B cell (primary cell): ENCODE data around the gene ZC3H7B. TPM values are rescaled to one million over a fixed set of nuclear protein-coding genes. Genes with fewer than 3 reads are reported as not detected.

ENCODE experiments used
- ATAC-seq: fragments of 200-7000 bp; cut with Tn5 transposase; one replicate; pipeline ENCODE4 v1.10.0; 2021; ENCODE audit warnings: low read depth, mild to moderate bottlenecking, moderate number of reproducible peaks, moderate library complexity
- CTCF ChIA-PET: fragments of 350-600 bp; sonication (Branson Sonifier 250); formaldehyde crosslinking; loops from one replicate; lab custom pipeline; 2021; ENCODE audit warnings: antibody characterized with exemption, inconsistent platforms; lab: Charles Lee
- POLR2A ChIA-PET: fragments of 350-600 bp; sonication (Branson Sonifier 250); formaldehyde crosslinking; loops from one replicate; lab custom pipeline; 2021; ENCODE audit warnings: antibody characterized with exemption; lab: Charles Lee
- DNase-seq: peaks from one replicate; pipeline ENCODE4 v3.0.0; 2013
- H2AFZ ChIP-seq: 2 replicates; pipeline ENCODE4 v1.6.1; 2012; ENCODE audit warnings: mild to moderate bottlenecking, low read depth, low read length; ENCODE audit not compliant: insufficient read depth, poor library complexity, severe bottlenecking
- H3K27ac ChIP-seq, 2 donors: 1 replicate in 1 of 2; 2 replicates in 1 of 2; pipeline ENCODE4 v1.5.1; 2012 to 2013; ENCODE audit warnings: low read length in 2 of 2, mild to moderate bottlenecking in 2 of 2, moderate library complexity in 1 of 2
- H3K27me3 ChIP-seq, 4 experiments: fragments of 200-600 bp in 1 of 4; sonication (generic) in 1 of 4; replicated peaks in 1 of 4; 1 replicate in 2 of 4; 2 replicates in 2 of 4; pipeline versions ENCODE4 v1.6.1 to v1.7.0; 2013 to 2016; ENCODE audit warnings: low read length in 3 of 4, mild to moderate bottlenecking in 2 of 4, mixed read lengths in 1 of 4, moderate library complexity in 1 of 4; ENCODE audit not compliant: insufficient read depth in 4 of 4, control insufficient read depth in 3 of 4; ENCODE audit errors: control extremely low read depth in 1 of 4
- H3K36me3 ChIP-seq, 2 experiments: replicated peaks in 1 of 2; 1 replicate in 1 of 2; 2 replicates in 1 of 2; pipeline versions ENCODE4 v1.6.1 to v1.7.1; 2013; ENCODE audit warnings: low read length in 1 of 2; ENCODE audit not compliant: insufficient read depth in 2 of 2, control insufficient read depth in 1 of 2; ENCODE audit errors: control extremely low read depth in 1 of 2, extremely low read depth in 1 of 2
- H3K4me1 ChIP-seq, 2 donors: fragments of 200-600 bp in 1 of 2; sonication (generic) in 1 of 2; 1 replicate in 1 of 2; 2 replicates in 1 of 2; pipeline versions ENCODE4 v1.5.1 to v1.6.1; 2013 to 2017; ENCODE audit warnings: low read length in 2 of 2; ENCODE audit not compliant: control insufficient read depth in 2 of 2, insufficient read depth in 2 of 2
- H3K4me2 ChIP-seq: replicated peaks from 2 replicates; pipeline ENCODE3; 2012; ENCODE audit warnings: mild to moderate bottlenecking, low read depth, low read length; ENCODE audit not compliant: poor library complexity, severe bottlenecking
- H3K4me3 ChIP-seq, 5 experiments: fragments of 200-600 bp in 1 of 5; sonication (generic) in 1 of 5; 1 replicate in 3 of 5; 2 replicates in 2 of 5; pipeline versions ENCODE4 v1.5.1 to v1.7.0; 2011 to 2016; ENCODE audit warnings: low read length in 4 of 5, mild to moderate bottlenecking in 4 of 5, low read depth in 2 of 5, control low read depth in 1 of 5, moderate library complexity in 1 of 5; ENCODE audit not compliant: insufficient read depth in 1 of 5; ENCODE audit errors: control extremely low read depth in 1 of 5, extremely low read depth in 1 of 5
- H3K79me2 ChIP-seq: fragments of 200-600 bp; sonication (generic); one replicate; pipeline ENCODE4 v1.6.0; 2016; ENCODE audit warnings: low read length; ENCODE audit not compliant: control insufficient read depth, insufficient read depth
- H3K9ac ChIP-seq: fragments of 200-600 bp; sonication (generic); 2 replicates; pipeline ENCODE4 v1.6.1; 2017; ENCODE audit warnings: mild to moderate bottlenecking, low read length, moderate library complexity
- H3K9me3 ChIP-seq, 3 donors: one replicate each; pipeline versions ENCODE4 v1.6.1 to v1.7.1; 2013; ENCODE audit warnings: low read length in 2 of 3; ENCODE audit not compliant: control insufficient read depth in 2 of 3, insufficient read depth in 1 of 3; ENCODE audit errors: control extremely low read depth in 1 of 3
- H4K20me1 ChIP-seq: 2 replicates; pipeline ENCODE4 v1.6.0; 2012; ENCODE audit warnings: mild to moderate bottlenecking, low read length; ENCODE audit not compliant: insufficient read depth, control insufficient read depth, poor library complexity, severe bottlenecking
- H3K27ac Mint-ChIP-seq: one replicate; pipeline ENCODE4 v1.8.0; 2021; ENCODE audit warnings: mixed read lengths
- H3K27me3 Mint-ChIP-seq: one replicate; pipeline ENCODE4 v1.8.0; 2021; ENCODE audit warnings: mixed read lengths
- H3K4me1 Mint-ChIP-seq: one replicate; pipeline ENCODE4 v1.8.0; 2021; ENCODE audit warnings: mixed read lengths
- H3K4me3 Mint-ChIP-seq: one replicate; pipeline ENCODE4 v1.8.0; 2021; ENCODE audit warnings: mixed read lengths
- H3K9me3 Mint-ChIP-seq: one replicate; pipeline ENCODE4 v1.8.0; 2022; ENCODE audit warnings: mixed read lengths; ENCODE audit not compliant: insufficient read depth
- EZH2 ChIP-seq: IDR thresholded peaks from 2 replicates; pipeline ENCODE4 v1.6.1; 2012; ENCODE audit warnings: borderline replicate concordance, low read depth, mild to moderate bottlenecking, moderate library complexity, low read length; ENCODE audit not compliant: insufficient read depth, poor library complexity, severe bottlenecking
- WGBS: methylation state at CpG from one replicate; pipeline ENCODE4 v1.1.5; 2013; ENCODE audit warnings: missing lambda C conversion rate; ENCODE audit not compliant: insufficient coverage; 5-methylcytosine and 5-hydroxymethylcytosine counted together
- intact Hi-C: fragments of 100-400 bp; cut with micrococcal nuclease; formaldehyde crosslinking; loops from one replicate; pipeline ENCODE4 v1.10.0; 2022
- polyA plus RNA-seq: library from polyadenylated mRNA; depleted of rRNA; stranded (reverse); fragments of >200 nt; gene quantifications from 2 replicates; pipeline ENCODE4 v1.2.3, GENCODE V29; 2012
- total RNA-seq, 2 donors: library from RNA; stranded (reverse); fragments of 120-200 nt in 1 of 2; gene quantifications; 1 replicate in 1 of 2; 2 replicates in 1 of 2; pipeline versions ENCODE4 v1.2.3 to v1.2.4, GENCODE V29; 2013 to 2022
- TF ChIP-seq, protein P1 (sequence below): fragments of 200-600 bp; IDR thresholded peaks from one replicate; pipeline ENCODE4 v1.8.0; 2022; ENCODE audit warnings: antibody characterized with exemption, mild to moderate bottlenecking

The ZC3H7B gene
- total and polyA plus RNA-seq, 2 donors (not counting 1 experiment from before 2014, with no cell fraction given), result 29.8 to 41.9 TPM

DNA sequence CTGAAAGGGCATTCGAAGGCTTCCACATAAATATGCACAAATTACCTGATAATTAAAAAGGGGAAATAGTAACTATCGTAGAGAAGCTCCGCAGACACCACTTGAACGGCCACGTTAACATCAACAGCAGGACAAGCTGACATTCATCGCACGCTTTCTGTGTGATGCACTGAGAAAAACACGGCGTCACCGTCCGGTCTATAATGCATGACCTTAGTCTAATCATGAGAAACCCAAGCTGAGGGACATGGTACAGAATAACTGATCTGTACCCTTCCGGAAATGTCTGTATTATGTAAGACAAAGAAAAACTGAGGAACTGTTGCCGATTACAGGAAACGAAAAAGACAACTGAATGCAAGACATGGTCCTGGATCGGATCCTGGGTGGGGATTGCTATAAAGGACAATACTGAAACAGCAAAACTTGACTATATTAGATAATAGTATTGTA lies 14.7 kb upstream of the ZC3H7B start:
- H4K20me1 ChIP-seq, result peaks cover 13% of the 10 kb centered on the region
- peak overlapping the region; percentile 62 to 98 (median 80) for H3K4me3 ChIP-seq
- peak overlapping the region; percentile 57 for H2AFZ ChIP-seq
- H3K9ac ChIP-seq, result peak overlapping the region; percentile 75
- H3K4me3 Mint-ChIP-seq, result peak overlapping the region; percentile 100
- H3K27me3 ChIP-seq, result no peaks in the 10 kb centered on the region
- H3K27ac ChIP-seq, result peak overlapping the region; percentile 94 to 95
- peaks cover 0 to 5% of the 10 kb centered on the region in 2 experiments for H3K36me3 ChIP-seq
- peak overlapping the region; percentile 87 for H3K4me2 ChIP-seq
- peak overlapping the region; percentile 99 for H3K27ac Mint-ChIP-seq
- ChIA-PET POLR2A (interaction anchor here (0.5 to 2.0 kb wide), 13 partner anchors 13 to 1765 kb away, joined by 3 to 22 read pairs (median 5); partner anchors contain the start of genes NDUFA6, POLR3H, RBX1 and TEF), CTCF (interaction anchor here (0.6 to 2.4 kb wide), 9 partner anchors 15 to 364 kb away, joined by 3 to 16 read pairs (median 4); partner anchors contain the start of gene ZC3H7B)
- H3K9me3 Mint-ChIP-seq, result no peaks in the 10 kb centered on the region
- 0% methylated on average over 11 of the region's 15 CpGs for WGBS
- H3K4me1 ChIP-seq, result peaks cover 12 to 16% of the 10 kb centered on the region in 2 donors
- H3K9me3 ChIP-seq, result no peaks in the 10 kb centered on the region
- no peaks in the 10 kb centered on the region for H3K27me3 Mint-ChIP-seq
- peak; percentile 29 for ATAC-seq
- peaks cover 36% of the 10 kb centered on the region for H3K79me2 ChIP-seq
- peaks cover 26% of the 10 kb centered on the region for H3K4me1 Mint-ChIP-seq
- no peak for DNase-seq
- TF ChIP-seq EZH2, result no peak
- TF ChIP-seq, protein P1, sequence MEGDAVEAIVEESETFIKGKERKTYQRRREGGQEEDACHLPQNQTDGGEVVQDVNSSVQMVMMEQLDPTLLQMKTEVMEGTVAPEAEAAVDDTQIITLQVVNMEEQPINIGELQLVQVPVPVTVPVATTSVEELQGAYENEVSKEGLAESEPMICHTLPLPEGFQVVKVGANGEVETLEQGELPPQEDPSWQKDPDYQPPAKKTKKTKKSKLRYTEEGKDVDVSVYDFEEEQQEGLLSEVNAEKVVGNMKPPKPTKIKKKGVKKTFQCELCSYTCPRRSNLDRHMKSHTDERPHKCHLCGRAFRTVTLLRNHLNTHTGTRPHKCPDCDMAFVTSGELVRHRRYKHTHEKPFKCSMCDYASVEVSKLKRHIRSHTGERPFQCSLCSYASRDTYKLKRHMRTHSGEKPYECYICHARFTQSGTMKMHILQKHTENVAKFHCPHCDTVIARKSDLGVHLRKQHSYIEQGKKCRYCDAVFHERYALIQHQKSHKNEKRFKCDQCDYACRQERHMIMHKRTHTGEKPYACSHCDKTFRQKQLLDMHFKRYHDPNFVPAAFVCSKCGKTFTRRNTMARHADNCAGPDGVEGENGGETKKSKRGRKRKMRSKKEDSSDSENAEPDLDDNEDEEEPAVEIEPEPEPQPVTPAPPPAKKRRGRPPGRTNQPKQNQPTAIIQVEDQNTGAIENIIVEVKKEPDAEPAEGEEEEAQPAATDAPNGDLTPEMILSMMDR, result no peak
- intact Hi-C loops, result loop anchor here (1.0 to 5.0 kb wide), 13 partner anchors 15 to 1296 kb away; partner anchors contain the start of genes ACO2, ADSL, EP300 and L3MBTL2
